ENCODE data around the gene TTC33. TPM values are rescaled to one million over a fixed set of nuclear protein-coding genes. Genes with fewer than 3 reads are reported as not detected.

The TTC33 gene
- total RNA-seq, 1 donor from 2014 or later: 20.1 TPM

- DNase-seq (ENCODE audit: low spot score in 2 of 2, unreplicated experiment in 2 of 2): no peak
- no peak overlapping the region for H3K4me3 Mint-ChIP-seq
Observed at GRCh38 chr5:40578501-40579451, 177.0 kb downstream of the TTC33 start.

GRCh38 chr5:40577718-40578117 is 178.0 kb downstream of the TTC33 start:
- Mint-ChIP-seq H3K4me1 (peaks cover 14% of the 10 kb centered on the region), H3K9me3 (no peaks in the 10 kb centered on the region), H3K27me3 (ENCODE audit: low read depth) (no peaks in the 10 kb centered on the region), H3K36me3 (no peaks in the 10 kb centered on the region), H3K4me3 (no peak overlapping the region), H3K27ac (no peak overlapping the region)
- TF ChIP-seq CTCF (IDR thresholded peaks at IDR 0.05; ENCODE audit: unreplicated experiment): no peak
- DNase-seq (ENCODE audit: low spot score in 2 of 2, unreplicated experiment in 2 of 2): no peak

More at GRCh38 chr5:40578501-40579451, 177.0 kb downstream of the TTC33 start:
- no peaks in the 10 kb centered on the region for H3K27me3 Mint-ChIP-seq (ENCODE audit: low read depth)
- H3K9me3 Mint-ChIP-seq: no peaks in the 10 kb centered on the region
- TF ChIP-seq CTCF (IDR thresholded peaks at IDR 0.05; ENCODE audit: unreplicated experiment): no peak
- H3K36me3 Mint-ChIP-seq: no peaks in the 10 kb centered on the region
- H3K4me1 Mint-ChIP-seq: peaks cover 11% of the 10 kb centered on the region
- H3K27ac Mint-ChIP-seq: no peak overlapping the region

GRCh38 chr5:40575921-40576320 is 179.8 kb downstream of the TTC33 start:
- no peak overlapping the region for H3K4me3 Mint-ChIP-seq
- H3K27me3 Mint-ChIP-seq (ENCODE audit: low read depth): no peaks in the 10 kb centered on the region
- TF ChIP-seq CTCF (IDR thresholded peaks at IDR 0.05; ENCODE audit: unreplicated experiment): no peak

GRCh38 chr5:40575411-40575810 is 180.3 kb downstream of the TTC33 start:
- H3K36me3 Mint-ChIP-seq: no peaks in the 10 kb centered on the region
- no peak for DNase-seq (ENCODE audit: low spot score in 2 of 2, unreplicated experiment in 2 of 2)
- peaks cover 12% of the 10 kb centered on the region for H3K4me1 Mint-ChIP-seq
- no peak overlapping the region for H3K27ac Mint-ChIP-seq
- no peak overlapping the region for H3K4me3 Mint-ChIP-seq
- H3K27me3 Mint-ChIP-seq (ENCODE audit: low read depth): no peaks in the 10 kb centered on the region
- peaks cover 3% of the 10 kb centered on the region for H3K9me3 Mint-ChIP-seq
- no peak for TF ChIP-seq CTCF (IDR thresholded peaks at IDR 0.05; ENCODE audit: unreplicated experiment)

More at GRCh38 chr5:40575921-40576320, 179.8 kb downstream of the TTC33 start:
- Mint-ChIP-seq H3K27ac (no peak overlapping the region), H3K36me3 (no peaks in the 10 kb centered on the region), H3K9me3 (peaks cover 3% of the 10 kb centered on the region), H3K4me1 (peaks cover 14% of the 10 kb centered on the region)
- no peak for DNase-seq (ENCODE audit: low spot score in 2 of 2, unreplicated experiment in 2 of 2)

- H3K36me3 Mint-ChIP-seq: no peaks in the 10 kb centered on the region
- no peak for TF ChIP-seq CTCF (IDR thresholded peaks at IDR 0.05; ENCODE audit: unreplicated experiment)
- no peak overlapping the region for H3K27ac Mint-ChIP-seq
- no peak for DNase-seq (ENCODE audit: low spot score in 2 of 2, unreplicated experiment in 2 of 2)
- H3K27me3 Mint-ChIP-seq (ENCODE audit: low read depth): no peaks in the 10 kb centered on the region
- H3K4me1 Mint-ChIP-seq: peaks cover 10% of the 10 kb centered on the region
- H3K9me3 Mint-ChIP-seq: peaks cover 3% of the 10 kb centered on the region
- no peak overlapping the region for H3K4me3 Mint-ChIP-seq
Observed at GRCh38 chr5:40572937-40573336, 182.8 kb downstream of the TTC33 start.
